Stomach smooth muscle (tissue), 2 donors: ENCODE data around the gene CRIM1.

Experiments
- H3K27ac ChIP-seq: one replicate; pipeline ENCODE4 v1.7.0; 2013; ENCODE audit warnings: mild to moderate bottlenecking, low read length, inconsistent platforms
- H3K27me3 ChIP-seq, 2 donors: one replicate each; pipeline ENCODE4 v1.7.0; 2013; ENCODE audit warnings: low read length in 2 of 2; ENCODE audit not compliant: insufficient read depth in 2 of 2, control insufficient read depth in 1 of 2
- H3K36me3 ChIP-seq, 2 donors: one replicate each; pipeline ENCODE4 v1.7.0; 2013; ENCODE audit warnings: low read length in 2 of 2; ENCODE audit not compliant: control insufficient read depth in 2 of 2, insufficient read depth in 2 of 2
- H3K4me1 ChIP-seq: one replicate; pipeline ENCODE4 v1.7.0; 2013; ENCODE audit warnings: low read length; ENCODE audit not compliant: control insufficient read depth, insufficient read depth
- H3K4me3 ChIP-seq, 2 donors: one replicate each; pipeline ENCODE4 v1.7.0; 2013; ENCODE audit warnings: low read length in 2 of 2
- H3K9ac ChIP-seq, 2 donors: one replicate each; pipeline ENCODE4 v1.7.0; 2013; ENCODE audit warnings: low read length in 2 of 2, mild to moderate bottlenecking in 1 of 2
- H3K9me3 ChIP-seq, 2 donors: one replicate each; pipeline ENCODE4 v1.7.0; 2013; ENCODE audit warnings: low read length in 2 of 2; ENCODE audit not compliant: control insufficient read depth in 2 of 2
- donor health status: healthy.
- donor health status: Pancreatic carcinoma.

Gene CRIM1

DNA sequence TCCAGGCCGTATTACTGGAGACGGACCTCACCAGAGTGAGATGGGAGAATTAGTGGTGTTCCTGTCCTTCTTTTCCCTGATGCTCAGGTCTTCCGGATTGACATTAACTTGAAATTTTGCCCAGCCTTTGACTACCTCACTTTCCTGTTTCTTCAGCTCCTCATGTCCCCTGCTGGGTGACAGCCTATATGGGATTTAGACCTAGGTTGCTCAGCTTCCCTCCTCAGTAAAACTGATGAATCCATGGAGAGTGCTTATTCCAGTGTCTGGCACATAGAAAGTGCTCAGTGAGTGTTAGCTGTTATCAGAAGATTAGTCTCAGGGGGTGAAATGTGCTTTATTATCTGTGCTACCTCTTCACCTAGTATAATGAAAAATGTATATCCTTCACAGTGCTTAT, 30.0 kb downstream of the CRIM1 start:
- Histone ChIP-seq H3K9me3 (no peaks in the 10 kb centered on the region), H3K4me1 (peaks cover 16% of the 10 kb centered on the region), H3K36me3 (no peaks in the 10 kb centered on the region), H3K4me3 (no peak overlapping the region), H3K9ac (no peak overlapping the region), H3K27ac (no peak overlapping the region), H3K27me3 (no peaks in the 10 kb centered on the region)

DNA sequence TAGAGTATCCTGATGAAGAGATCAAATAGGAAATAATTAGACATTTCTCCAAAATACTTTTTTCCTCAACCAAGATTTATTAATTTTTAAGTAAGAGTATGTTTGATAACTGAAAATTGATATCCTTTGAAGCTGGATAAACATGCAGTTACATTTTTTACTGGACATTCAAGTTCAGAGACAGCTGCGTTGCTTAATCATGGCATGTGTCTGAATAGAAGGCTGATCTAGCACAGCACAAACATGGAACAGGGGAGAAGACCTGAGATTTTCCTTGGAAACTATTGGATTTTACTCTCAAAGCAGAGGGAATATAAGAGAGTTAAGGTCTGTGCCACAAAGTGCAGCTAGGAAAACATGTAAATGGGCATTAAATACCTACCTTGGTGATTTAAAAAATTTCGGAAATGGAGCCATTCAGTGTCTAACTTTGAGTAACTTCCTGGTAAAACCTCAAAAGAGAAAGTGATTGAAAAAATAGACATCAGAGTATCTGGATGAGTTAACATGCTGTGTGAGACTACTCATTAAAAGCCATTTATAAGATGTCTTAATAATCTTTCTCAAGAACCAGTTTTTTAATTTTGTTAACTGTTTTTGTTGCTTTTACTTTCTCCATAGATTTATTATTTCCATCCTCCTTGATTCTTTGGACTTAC, 31.8 kb downstream of the CRIM1 start:
- Histone ChIP-seq H3K4me3 (no peak overlapping the region), H3K9me3 (no peaks in the 10 kb centered on the region), H3K9ac (no peak overlapping the region), H3K27me3 (no peaks in the 10 kb centered on the region), H3K4me1 (peaks cover 13% of the 10 kb centered on the region), H3K36me3 (no peaks in the 10 kb centered on the region), H3K27ac (no peak overlapping the region)

DNA sequence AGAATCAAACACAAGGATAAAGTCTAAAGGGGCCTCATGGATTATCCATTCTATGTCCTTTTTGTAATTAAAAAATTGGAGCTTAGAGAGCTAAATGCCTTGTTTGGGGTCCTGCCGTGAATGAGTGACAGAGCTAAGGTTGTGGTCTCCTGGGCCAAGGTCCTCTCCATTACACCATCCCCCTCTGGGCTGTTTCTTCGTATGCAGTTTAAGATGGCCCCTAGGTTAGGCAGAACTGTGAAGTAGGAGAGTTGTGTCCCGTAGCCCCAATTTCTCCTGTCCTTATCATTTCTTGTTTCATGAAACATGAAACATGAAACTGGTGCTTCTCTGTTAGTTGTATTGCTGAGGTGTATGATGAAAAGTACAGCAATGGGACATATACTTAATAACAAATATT, 32.9 kb downstream of the CRIM1 start:
- Histone ChIP-seq H3K4me3 (no peak overlapping the region), H3K27ac (no peak overlapping the region), H3K9me3 (no peaks in the 10 kb centered on the region), H3K27me3 (no peaks in the 10 kb centered on the region), H3K9ac (no peak overlapping the region), H3K4me1 (peaks cover 17% of the 10 kb centered on the region), H3K36me3 (no peaks in the 10 kb centered on the region)

DNA sequence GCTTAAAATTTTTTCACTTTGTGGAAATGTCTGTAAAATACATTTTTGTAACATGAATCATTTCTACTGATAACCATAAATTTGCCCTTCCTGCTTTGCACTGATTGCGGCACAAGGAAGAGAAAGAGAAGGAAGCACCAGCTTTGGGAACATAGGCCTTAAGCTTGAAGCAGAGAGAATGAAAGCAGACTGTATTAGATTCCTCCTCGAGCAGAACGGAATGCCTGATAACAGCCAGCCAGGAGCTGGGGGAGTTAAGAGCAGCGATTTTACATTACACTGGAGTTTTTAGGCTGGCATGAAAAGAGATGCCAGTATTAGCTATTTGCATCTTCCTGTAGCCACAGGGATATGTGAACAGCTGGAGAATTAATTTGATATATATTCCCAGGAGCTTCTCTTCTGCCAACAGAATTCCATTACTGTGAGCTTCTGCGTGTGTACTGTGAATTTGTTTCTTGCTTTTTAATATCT, 33.5 kb downstream of the CRIM1 start:
- Histone ChIP-seq H3K27me3 (no peaks in the 10 kb centered on the region), H3K4me3 (no peak overlapping the region), H3K36me3 (no peaks in the 10 kb centered on the region), H3K9me3 (no peaks in the 10 kb centered on the region), H3K9ac (peak overlapping the region in 1 of 2 donors; percentile 4), H3K27ac (no peak overlapping the region), H3K4me1 (peaks cover 19% of the 10 kb centered on the region)

DNA sequence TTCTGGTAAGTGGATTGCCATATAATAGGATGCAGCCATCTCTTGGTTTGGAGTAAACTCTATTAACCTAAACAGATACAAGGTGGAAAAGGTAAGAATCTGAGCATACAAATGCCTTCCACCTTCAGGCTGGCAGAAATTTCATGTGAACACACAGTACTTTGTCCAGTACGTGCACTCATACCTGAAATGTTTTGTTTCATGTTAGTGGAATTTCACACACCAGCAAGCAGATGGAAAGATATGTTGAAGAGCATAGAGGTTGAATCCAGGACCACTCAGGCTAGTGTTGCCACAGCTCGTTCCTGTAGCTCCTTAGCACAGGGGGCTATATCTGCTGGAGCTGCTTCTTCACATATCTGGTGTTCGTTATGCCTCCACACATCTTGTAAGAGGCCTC, 34.0 kb downstream of the CRIM1 start:
- no peaks in the 10 kb centered on the region for H3K36me3 ChIP-seq
- H3K4me1 ChIP-seq = peaks cover 18% of the 10 kb centered on the region
- H3K27me3 ChIP-seq = no peaks in the 10 kb centered on the region
- no peak overlapping the region for H3K27ac ChIP-seq
- H3K4me3 ChIP-seq = no peak overlapping the region
- no peak overlapping the region for H3K9ac ChIP-seq
- no peaks in the 10 kb centered on the region for H3K9me3 ChIP-seq

DNA sequence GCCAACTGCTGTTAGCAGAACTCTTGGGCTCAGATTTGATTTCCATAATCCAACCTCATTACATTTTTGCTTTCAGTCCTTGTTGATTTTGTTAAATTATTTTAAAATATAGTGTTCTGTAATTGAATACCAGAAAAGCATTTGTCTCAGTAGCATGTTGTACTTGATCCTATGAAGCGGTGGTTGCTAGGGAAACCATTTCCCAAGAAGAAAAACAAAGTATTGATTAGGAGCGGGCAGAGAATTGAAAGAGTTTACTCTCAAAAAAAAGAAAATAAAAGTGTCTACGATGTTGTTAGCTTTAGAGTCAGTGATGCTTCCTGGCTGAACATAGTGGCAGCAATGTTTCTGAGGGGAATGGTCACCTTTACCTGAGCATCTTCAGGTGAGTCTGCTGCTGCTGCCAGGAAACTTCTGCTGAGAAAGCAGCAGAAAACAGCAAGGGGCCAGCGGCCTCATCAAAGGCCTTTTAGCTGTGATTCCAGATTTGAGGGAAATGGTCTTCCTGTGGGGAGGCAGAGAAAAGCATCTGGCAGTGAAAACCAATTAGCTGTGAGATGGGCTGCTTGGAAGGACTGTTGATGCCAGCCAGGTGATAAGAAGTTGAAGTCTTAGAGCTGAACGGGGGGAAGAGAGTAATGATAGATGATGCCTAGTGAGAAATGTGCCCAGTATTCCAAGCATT, 37.1 kb downstream of the CRIM1 start:
- H3K9ac ChIP-seq = no peak overlapping the region
- H3K27ac ChIP-seq = no peak overlapping the region
- no peaks in the 10 kb centered on the region for H3K9me3 ChIP-seq
- H3K4me3 ChIP-seq = no peak overlapping the region
- H3K27me3 ChIP-seq = no peaks in the 10 kb centered on the region
- peaks cover under 1 to 2% of the 10 kb centered on the region in 2 donors for H3K36me3 ChIP-seq
- peaks cover 18% of the 10 kb centered on the region for H3K4me1 ChIP-seq

DNA sequence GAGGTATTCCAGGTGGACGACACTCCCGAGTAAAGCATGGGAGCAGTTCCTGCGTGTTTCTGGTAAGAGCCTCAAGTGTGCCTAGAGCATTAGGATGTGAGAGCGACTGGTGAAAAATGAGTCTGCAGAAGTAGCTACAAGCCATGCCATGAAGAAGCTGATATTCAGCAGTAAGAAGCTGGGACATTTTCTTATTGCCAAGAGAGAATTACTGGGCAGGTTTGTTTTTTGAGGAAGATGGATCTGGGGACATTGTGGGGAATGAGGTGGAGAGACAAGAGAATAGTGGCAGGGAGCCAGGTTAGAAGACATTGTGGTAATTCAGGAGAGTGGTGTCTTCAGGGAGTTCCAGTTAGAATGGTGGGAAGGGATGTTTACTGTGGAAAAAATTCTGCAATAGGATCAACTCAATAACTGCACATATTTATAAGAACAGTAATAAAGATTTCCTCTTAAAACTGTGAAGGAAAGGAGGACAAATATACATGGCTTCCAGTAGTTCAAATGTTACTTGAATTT, 38.2 kb downstream of the CRIM1 start:
- H3K27ac ChIP-seq = no peak overlapping the region
- no peaks in the 10 kb centered on the region for H3K27me3 ChIP-seq
- H3K4me3 ChIP-seq = no peak overlapping the region
- no peaks in the 10 kb centered on the region for H3K9me3 ChIP-seq
- H3K4me1 ChIP-seq = peaks cover 15% of the 10 kb centered on the region
- no peak overlapping the region for H3K9ac ChIP-seq
- H3K36me3 ChIP-seq = peaks cover 2 to 4% of the 10 kb centered on the region in 2 donors

DNA sequence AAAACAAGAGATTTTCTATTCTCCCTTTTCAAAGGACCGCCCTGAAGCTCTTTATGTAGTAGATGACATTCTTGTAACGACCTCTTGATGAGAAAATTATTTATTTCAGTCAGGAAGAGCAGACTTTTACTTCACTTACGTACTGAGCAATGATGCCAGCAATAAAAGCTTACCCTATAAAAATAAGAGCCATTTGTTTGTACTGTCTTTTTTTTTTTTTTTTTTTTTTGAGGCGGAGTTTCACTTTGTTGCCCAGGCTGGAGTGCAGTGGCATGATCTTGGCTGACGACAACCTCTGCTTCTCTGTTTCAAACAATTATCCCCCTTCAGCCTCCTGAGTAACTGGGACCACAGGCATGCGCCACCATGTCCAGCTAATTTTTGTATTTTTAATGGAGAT, 39.2 kb downstream of the CRIM1 start:
- Histone ChIP-seq H3K4me1 (peaks cover 10% of the 10 kb centered on the region), H3K36me3 (peaks cover 2 to 4% of the 10 kb centered on the region in 2 donors), H3K9ac (no peak overlapping the region), H3K4me3 (no peak overlapping the region), H3K27me3 (no peaks in the 10 kb centered on the region), H3K9me3 (no peaks in the 10 kb centered on the region), H3K27ac (no peak overlapping the region)

DNA sequence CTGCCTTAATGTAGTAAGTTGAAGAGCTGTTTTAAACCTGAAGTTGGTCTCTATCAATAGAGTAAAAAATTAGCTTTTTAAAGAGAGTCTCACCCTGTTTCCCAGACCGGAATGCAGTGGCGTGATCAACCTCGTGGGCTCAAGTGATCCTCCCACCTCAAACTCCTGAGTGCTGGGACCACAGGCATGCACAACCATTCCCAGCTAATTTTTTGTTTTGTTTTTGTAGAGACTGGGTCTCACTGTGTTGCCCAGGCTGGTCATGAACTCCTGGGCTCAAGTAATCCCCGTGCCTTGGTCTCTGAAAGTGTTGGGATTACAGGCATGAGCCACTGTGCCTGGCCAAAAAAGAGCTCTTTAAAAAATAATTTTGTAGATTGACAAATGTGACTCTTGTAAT, 40.3 kb downstream of the CRIM1 start:
- no peak overlapping the region for H3K27ac ChIP-seq
- H3K9me3 ChIP-seq = no peaks in the 10 kb centered on the region
- no peak overlapping the region for H3K9ac ChIP-seq
- no peaks in the 10 kb centered on the region for H3K27me3 ChIP-seq
- no peak overlapping the region for H3K4me3 ChIP-seq
- peaks cover 9% of the 10 kb centered on the region for H3K4me1 ChIP-seq
- peaks cover 2 to 4% of the 10 kb centered on the region in 2 donors for H3K36me3 ChIP-seq

DNA sequence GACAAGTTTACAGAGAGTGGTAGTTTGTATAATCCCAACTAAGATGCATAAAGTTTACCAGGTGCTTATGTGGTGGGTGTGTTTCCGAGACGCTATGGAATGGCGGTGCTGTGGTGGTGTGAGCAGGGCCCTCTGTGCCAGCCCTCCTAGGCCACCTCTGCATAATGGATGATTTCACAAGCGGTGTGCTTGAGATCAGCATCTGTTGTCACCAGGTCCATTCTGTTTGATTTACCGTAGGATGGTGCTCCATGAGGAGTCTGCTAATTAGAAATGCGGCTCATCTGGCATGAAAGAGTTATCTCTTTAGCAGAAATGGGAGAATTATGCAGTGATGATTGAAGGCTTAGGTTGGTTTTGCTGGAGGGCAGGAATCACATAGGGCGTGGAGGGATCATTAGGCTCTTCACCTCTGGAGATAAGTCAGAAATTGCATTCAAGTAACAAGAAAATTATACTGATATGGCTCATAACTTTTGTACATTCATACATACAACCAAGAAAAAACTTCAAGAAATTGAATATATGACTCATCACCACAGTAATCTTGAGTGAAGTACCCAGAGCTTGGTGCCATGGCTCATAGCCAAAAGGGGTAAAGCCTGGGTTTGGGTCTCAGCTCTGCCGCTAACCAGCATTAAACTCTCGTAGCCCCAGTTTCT, 41.4 kb downstream of the CRIM1 start:
- H3K27ac ChIP-seq = no peak overlapping the region
- peaks cover 9% of the 10 kb centered on the region for H3K4me1 ChIP-seq
- no peaks in the 10 kb centered on the region for H3K9me3 ChIP-seq
- H3K36me3 ChIP-seq = peaks cover 2 to 4% of the 10 kb centered on the region in 2 donors
- H3K4me3 ChIP-seq = no peak overlapping the region
- no peaks in the 10 kb centered on the region for H3K27me3 ChIP-seq
- no peak overlapping the region for H3K9ac ChIP-seq
